OCI-M1 (cell line): ENCODE data around the gene C11orf24.
"Not testable (repeated sequence)": the region's sequence is repeated elsewhere in the genome, so short reads cannot be mapped to it uniquely, and the experiment has no call there.

Experiments used
- DNase-seq: peaks from one replicate; lab custom pipeline; 2025; lab: John Stamatoyannopoulos, UW

The C11orf24 gene

DNA sequence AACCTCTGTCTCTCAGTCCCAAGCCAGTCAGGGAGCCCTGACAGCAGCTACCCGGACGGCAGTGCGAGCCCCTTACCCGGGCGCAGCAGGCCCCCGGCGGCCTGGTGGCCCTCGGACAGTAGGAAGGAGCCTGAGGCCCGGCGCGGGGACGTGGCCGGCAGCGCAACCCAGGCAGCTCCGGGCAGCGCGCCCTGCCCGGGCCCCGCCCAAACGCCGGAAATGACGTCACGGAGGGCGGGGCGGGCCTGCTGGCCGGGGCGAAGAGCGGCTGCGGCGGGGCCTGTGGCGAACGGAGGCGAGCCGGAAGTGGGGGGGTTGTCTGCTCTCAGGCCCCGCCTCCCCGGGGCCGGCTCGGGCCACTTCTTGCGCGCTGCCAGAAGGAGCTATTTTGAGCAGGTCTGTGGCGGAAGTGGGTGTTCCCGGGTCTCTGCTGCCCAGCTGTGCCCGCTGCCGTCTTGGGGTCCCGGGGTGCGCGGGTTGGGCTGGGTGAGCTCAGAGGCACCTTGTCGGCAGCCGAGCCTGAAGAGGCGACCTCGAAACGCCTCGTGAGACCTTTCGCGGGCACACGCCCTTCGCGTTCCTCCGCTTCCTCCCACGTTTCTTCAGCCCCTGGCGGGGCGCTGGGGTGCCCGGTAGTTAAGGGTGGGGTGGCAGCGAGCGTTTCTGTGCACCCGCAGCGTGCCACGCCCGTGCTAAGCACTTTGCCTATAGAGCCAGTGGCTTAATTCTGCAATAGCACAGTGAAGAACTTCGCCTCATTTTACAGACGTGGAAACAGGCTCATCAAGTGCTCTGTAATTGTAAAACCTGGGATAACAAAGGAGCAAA is at the start of gene C11orf24:
TSS of gene C11orf24 (minus strand) at position 193 of the 828 bp plus-strand sequence. CDS start 8,206 bp downstream, outside the sequence.
- DNase-seq = peak; percentile 100

DNA sequence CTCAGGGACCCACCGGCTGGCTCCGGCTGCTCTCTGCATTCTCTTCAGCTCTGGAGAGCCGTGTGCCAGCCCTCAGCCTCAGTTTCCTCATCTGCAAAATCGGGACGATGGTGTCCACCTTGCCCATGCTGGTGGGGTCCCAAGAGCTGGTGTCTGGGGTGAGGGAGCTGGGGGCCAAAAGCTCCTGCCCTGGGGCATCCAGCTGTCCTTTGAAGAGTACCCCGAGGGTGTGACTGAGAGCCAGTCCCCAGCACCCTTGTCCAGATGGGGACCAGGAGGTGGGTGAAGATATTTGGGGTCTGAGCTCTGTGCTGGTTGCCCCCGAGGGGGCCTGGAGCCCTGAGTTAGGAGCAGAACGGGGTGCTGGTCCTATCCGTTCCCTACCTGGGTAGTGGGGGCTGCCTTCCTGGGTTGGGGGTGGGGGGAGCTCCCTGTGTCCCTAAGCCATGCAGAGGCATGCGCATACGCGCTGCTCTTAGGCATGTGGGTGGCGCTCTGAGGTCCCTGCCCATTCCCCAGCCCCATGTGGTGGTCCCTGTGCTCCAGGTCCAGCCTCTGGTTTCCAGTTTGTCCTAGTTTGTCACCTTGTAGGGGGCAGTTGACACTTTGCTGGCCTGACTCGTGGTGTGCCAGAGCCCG is 45.5 kb upstream of the C11orf24 start:
- DNase-seq = no peak

DNA sequence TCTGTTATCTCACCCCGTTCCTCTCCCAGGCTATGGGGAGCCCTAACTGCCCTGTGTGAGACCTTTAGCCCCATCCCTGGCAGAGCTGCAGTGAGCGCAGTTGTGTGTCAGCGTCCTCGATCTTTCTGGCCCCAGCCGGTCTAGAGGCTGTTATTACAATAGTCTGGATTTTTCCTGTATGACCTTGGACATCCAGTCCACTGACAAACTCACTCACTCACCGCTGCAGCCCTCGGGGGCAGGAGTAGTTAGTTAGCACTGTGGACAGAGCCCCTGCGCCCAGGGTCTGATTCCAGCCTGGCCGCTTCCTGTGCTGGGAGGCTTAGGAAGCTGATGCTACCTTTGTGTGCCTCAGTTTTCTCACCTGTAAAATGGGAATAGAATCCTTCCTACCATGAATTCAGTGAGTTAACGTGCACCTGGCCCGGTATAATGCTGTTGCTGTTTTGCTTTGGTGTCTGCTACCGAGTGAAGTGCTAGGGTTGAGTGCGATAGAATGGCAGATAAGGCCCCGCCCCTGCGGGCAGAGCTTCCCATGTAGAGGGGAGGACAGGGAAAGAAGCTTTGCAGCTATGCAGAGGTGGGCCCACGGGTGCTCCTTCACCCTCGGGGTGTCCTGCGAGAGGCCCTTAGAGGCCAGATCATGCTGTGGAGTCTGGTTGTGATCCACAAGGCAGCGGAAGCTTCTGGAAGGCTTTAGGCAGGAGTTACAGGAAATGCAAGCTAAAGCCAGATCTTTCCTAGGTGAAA is 43.6 kb upstream of the C11orf24 start:
- DNase-seq = no peak

DNA sequence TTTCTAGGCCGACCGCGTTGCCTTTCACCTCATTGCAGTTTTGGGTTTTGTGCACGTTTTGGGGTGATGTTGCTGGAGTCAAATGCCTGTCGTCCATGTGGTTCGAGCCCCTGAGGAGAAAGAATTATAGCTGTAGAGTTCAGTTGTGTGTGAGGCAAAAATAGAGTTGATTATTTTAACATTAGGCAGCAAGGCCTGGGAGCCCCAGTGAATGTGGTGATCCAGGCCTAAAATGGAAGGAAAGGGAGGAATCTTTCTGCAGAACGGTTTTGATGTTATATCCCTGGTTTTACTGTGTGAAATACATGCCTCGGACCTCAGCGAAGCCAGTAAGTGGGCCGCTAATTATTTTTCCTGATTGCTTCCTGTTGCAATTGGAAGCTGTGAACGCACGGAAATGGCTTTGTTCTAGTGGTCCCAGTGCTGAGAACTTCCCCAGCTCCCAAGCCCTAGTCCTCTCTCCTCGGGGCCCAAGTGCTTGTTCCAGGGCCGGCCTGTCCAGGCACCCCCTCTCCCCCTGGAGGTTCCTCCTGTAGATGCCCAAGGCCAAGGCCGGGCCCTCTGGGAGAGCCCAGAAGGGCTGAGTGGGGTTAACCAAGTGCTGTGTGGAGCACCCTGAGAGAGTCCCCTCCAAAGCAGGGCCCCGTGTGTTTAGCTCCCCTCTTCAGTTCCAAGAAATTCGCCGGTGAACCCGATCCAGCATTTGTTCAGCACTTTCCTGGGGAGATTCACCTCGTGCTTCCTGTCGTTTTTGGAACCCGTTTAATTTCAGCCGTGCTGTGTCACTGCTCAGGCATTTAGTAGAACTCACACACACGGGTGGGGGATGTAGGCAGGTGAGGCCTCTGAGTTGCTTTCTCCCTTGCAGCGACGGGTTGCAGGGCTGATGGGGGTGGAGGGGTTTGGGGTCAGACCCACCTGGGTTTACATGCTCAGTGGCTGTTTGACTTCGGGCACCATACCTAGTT is 42.7 kb upstream of the C11orf24 start:
- DNase-seq = peak; percentile 84

DNA sequence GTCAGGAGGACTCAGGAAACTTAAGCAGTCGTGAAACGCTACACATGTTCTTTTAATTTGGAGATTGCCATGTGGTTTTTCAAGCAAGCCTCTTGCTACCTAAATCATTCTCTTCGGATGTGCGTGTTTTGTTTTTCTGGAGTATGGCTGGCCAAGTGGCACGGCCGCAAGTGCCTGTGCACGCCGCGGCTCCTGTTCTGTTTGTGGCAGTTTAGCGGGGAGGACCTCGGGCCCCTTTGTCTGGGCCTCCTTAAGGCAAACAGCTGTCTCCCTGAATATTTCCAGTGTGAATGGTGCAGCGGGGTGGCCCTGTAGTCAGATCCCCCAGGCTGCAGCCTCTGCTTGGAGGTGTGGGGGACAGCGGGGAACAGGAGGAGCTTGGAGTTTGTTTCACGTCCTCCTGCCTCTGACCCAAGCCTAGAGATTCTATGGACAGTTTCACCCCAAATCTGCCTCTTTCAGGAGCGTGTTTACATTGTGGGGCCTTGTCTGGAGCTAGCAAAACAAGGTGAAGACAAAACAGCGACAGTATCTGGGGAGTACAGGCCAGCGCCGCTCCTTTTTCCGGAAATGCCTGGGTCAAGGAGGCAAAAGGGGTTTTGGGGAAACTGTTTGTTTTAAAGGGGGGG is 41.9 kb upstream of the C11orf24 start:
- DNase-seq = peak; percentile 87

DNA sequence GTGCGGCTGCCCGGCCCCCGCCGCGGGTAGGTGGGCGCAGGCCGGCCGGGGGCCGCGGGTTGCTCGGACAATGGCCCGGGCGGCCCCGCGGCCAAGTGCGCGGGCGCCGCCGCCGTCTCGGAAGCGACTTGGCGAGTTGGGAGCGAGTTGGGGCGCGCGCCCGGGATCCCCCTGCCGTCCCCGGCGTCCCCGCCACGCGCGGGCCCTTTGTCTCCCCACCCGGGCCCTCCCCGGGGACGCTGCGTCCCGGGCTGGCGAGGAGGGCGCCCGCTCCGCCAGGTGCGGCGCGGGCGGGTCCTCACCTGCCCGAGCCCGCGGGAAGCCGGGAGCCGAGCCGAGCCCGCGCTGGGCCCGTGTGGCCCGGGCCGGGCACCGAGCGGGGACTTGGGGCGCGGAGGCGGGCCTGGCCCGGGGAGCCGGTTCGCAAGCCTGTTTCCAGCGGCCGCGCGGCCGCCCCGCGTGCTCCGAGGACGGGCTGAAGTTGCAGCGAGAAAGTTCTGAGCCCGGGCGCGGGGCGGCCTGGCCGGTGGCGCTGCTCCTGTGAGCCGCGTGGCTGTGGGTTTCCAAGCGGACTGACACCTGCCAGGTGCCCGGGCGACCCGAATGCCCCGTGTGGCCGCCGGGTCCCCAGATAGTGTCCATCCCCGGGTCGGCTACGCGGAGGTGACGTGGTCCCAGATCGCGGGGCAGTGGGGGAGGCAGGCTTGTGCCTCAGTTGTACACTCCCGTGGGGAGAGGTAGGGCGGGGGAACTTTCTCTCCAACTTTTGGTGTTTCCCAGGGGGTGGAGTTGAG is 41.2 kb upstream of the C11orf24 start:
- peak; percentile 78 for DNase-seq

DNA sequence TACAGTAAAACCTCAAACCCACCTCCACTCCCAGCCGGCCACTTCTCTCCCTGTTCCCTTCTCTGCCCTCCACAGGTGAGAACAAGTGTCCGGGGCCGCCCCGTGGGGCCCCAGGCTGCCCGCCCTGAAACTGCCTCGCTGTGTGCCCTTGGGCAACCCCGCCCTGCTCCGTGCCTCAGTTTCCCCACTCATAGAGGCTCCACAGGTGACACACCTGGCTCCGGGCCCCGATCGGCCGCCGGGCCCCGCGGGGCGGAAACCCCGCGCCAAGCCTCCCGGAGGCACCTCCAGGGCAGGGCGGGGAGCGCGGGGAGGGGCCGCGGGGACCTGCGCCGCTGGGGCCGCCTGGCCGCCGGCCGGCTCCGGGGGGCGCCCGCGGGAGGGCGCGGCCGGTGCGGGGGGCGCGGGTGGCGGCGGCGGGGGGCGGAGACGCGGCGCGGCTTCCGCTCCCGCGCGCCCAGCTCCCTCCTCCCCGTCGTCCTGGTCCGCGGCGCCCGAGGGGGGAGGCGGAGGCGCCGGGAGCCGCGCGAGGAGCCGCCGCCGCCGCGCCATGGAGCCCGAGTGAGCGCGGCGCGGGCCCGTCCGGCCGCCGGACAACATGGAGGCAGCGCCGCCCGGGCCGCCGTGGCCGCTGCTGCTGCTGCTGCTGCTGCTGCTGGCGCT is 40.5 kb upstream of the C11orf24 start, which contains the start of gene LRP5:
TSS of gene LRP5 (plus strand) at position 475 of the 663 bp plus-strand sequence. CDS start at position 599, 124 bp downstream.
- peak; percentile 80 for DNase-seq

DNA sequence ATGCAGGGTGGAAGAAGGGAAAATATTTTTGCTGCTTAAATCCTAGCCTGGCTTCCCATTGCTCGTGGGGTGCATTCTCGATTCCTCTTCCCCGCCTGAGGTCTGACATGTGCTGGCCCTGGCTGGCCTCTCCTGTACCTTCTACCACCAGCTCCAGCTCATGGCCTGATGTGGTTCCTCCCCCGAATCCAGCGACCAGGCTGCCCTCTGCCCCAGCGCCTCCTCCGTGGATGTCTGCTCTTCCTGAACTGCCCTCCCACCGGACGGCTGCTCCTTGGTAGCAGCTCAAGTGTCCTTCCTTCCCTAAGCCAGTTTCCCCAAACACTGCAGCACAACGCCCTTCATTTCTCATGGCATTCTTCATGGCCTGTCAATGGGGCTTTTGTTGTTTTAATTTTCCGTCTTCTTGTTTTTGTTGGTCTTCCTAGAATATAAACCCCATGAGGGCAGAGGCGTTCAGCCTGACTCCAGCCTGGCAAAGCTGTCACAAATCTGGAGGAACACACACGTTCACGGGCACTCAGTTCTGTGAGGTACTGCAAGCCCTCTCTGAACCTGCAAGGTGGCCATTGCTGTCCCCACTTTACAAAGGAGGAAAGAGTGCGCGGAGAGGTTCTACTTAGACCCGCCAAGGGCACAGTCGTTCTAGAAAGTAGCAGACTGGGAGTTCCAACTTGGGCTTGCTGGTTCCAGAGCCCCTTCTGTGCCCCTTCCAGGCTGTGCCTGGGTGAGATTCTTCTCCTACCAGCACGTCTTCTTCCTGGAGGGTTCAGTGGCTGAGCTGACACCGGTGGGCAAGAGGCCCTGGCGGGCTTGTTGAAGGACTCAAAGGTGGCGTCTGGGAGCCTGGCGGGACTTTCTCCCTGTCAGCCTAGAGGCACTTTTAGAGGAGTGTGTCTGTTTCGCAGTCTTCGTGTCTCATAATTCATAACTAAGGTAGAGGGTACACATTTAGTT is 39.7 kb upstream of the C11orf24 start:
- DNase-seq = peak; percentile 64

DNA sequence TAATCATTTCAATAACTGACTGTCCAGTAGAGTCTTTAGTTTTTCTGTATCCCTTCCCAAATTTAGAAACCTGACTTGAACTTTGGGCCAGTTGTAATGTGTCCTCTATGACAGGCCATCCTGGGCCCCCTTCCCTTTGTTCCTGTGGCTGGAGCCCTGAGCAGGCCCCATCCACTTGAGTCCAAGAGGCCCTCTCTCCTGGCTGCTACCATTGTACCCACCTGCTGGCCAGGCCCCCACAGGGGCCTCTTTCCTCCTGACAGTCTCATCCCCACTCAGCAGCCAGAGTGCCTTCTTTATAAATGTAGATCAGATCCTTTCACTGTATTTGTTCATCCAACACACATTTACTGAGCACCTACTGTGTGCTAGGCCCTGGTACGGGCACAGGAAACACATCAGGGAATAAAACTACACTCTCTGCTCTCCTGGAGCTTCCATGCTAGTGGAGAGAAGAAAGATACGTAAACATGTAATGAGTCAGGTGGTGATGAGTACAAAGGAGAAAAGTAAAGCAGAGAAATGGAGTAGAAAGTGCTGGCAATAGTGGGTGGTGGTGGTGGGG is 37.9 kb upstream of the C11orf24 start:
- no peak for DNase-seq

DNA sequence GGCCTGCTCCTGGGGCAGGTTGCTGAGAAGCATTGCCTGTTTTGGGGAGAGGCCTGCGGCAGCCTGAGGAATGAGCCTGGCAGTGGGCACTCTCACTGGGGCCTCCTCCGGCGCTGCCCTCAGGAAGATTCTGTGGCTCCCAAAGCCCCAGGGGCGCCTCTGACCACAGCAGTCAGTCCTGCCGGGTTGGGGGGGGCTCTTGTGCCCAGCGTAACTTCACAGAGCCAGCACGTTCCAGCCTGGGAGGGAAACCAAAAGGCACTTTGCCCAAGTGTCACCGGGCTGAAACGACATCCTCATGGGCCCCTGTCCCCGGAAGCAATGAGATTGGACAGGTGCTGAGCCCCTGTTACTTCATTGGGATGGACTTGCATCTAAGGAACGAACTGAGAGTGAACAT is 36.3 kb upstream of the C11orf24 start:
- DNase-seq = no peak

DNA sequence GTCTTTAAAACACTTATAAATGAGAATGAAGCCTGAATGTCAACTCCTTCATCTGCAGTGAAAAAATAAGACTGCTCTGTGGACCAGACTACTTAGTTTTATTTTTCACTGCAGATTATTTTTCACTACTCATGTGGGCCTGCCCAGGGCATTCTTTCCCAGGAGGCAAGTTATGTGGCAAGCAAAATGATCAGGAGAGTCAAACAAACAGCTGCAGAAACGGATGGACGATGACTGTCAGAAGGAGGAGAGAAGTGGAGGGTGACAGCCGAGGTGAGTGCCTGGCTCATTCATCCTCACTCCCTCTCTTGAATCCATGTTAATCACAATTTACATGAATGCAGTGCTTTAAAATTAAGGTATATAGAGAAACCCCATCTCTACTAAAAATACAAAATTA is 34.9 kb upstream of the C11orf24 start:
- no peak for DNase-seq

DNA sequence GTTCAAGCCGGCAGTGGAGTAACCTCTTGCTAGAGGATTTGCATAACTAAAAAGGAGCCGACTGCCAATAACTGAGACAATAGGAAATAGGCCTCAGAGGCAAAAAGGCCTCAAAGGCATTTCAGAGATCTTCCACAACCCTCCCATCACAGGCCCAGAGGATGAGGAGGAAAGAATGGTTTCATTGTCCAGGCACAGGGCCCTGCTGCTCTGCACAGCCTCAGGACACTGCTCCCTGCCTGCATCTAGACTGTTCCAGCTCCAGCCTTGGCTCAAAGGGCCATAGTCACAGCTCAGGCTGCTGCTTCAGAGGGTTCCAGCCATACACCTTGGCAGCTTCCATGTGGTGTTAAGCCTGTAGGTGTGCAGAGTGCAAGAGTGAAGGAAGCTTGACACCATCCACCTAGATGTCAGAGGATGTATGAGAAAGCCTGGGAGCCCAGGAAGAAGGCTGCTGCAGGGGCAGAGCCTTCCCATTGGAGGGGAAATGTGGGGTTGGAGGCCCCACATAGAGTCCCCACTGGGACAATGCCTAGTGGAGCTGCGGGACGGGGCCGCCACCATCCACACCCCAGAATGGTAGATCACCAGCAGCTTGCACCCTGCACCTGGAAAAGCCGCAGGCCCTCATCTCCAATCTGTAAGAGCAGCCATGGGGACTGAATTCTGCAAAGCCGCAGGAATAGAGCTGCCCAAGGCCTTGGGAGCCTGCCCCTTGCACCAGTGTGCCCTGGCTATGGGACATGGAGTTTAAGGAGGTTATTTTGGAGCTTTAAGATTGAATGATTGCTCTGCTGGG is 32.4 kb upstream of the C11orf24 start:
- no peak for DNase-seq

DNA sequence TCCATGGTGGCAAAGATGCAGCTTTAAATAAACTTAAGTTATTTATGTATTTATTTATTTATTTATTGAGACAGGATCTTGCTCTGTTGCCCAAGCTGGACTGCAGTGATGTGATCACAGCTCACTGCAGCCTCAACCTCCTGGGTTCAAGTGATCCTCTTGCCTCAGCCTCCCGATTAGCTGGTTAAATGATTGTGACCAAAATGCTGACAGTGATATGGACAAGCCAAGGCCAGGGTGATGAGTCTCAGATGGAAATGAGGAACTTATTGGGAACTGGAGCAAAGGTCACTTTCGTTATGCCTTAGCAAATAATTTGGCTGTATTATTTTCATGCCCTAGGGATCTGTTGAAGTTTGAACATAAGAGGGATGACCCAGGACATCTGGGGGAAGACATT is 31.3 kb upstream of the C11orf24 start:
- peak; percentile 82 for DNase-seq

DNA sequence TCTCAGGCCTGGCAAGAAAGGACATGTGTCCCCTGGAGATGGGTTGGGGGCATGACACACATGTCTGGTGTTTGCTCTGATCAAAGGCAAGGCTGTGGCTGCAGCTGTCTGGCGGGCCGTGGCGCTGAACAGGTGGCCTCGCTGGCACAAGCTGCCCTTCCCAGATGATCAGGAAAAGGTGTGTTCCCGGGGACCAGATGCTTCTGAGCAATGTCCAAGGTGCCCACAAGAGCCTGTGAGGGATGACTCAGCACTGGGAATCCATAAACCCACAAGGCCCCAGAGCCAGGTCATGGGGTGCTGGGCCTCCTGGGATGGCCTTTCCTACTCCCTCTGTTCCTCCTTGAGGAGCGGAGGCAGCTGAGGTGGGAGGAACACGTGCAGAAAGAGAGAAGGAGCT is 30.9 kb upstream of the C11orf24 start:
- no peak for DNase-seq

DNA sequence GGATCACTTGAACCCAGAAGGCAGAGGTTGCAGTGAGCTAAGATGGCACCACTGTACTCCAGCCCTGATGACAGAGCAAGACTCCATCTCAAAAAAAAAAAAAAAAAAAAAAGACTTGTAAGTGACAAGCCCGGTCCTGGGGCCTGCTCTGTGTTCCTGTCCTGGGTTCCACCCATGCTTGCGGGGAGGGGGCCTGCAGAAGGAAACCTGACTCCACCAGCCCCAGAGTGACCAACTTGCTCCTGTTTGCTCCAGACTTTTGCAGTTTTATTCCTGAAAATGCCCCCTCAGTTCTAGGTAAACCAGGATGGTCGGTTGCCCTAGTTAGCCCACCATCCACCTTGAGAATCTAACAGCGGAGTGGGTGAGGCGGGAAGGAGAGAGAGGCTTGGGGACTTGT is 30.5 kb upstream of the C11orf24 start:
- no peak for DNase-seq

DNA sequence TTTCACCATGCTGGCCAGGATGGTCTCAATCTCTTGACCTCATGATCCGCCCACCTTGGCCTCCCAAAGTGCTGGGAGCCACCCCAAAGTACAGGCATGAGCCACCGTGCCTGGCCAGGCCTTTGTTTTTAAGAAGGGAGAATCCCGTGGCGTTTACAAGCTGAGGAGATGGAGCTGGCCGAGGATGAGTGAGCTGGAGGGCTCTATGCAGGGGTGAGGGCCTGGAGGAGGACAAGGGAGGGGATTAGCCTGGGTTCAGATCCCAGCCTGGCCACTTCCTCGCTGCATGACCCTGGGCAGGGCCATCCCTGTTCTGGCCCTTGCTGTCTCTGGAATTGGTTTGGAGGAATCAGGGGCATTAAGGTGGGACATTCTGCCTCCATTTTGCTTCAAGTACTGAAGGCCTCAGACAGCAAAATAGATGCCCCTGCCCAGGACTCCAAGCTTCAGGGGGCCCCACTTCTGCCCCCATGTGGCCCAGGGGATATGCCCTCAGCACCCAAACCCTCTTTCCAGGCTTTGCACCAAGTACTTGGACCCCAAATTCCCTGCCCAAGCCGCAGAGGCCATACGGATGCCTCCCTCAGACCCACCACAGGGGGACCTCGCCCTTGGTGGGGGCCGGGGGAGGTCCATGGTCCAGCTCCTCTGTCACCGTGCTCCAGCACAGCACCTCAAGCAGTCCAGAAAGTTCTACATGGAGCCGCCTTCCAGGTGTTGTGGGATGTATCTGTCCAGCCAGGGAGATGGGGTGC is 28.5 kb upstream of the C11orf24 start:
- no peak for DNase-seq

DNA sequence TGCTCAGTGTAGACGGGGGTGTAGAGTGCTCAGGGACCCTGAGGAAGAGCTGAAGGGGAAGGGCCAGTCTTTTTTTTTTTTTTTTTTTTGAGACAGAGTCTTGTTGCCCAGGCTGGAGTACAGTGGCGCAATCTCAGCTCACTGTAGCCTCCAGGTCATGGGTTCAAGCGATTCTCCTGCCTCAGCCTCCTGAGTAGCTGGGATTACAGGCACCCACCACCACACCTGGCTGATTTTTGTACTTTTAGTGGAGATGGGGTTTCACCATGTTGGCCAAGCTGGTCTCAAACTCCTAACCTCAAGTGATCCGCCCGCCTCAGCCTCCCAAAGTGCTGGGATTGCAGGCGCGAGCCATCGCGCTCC is 27.7 kb upstream of the C11orf24 start:
- not testable (repeated sequence) for DNase-seq
